ENCODE results near the gene ARRB2. TPM values are rescaled to one million over a fixed set of nuclear protein-coding genes. Genes with fewer than 3 reads are reported as not detected.

The ARRB2 gene
- total RNA-seq, 1 experiment from 2014 or later, result 75.3 TPM

GRCh38 chr17:4766201-4766600 lies 55.8 kb downstream of the ARRB2 start:
- Histone ChIP-seq H3K79me2 (ENCODE audit: insufficient read depth, low read length) (no peaks in the 10 kb centered on the region), H2BK5ac (ENCODE audit: insufficient read length, low read length) (no peak overlapping the region), H4K20me1 (ENCODE audit: control insufficient read depth, insufficient read depth, insufficient read length) (no peaks in the 10 kb centered on the region), H3K9me3 (ENCODE audit: control insufficient read depth, low read depth, low read length) (no peaks in the 10 kb centered on the region), H3K23me2 (ENCODE audit: insufficient read length, low read depth, low read length, poor library complexity, severe bottlenecking) (no peaks in the 10 kb centered on the region), H3K9ac (ENCODE audit: extremely low read depth, insufficient read length, low read length) (no peak overlapping the region), H4K5ac (ENCODE audit: insufficient read length, low read depth, low read length) (no peak overlapping the region), H3T11ph (ENCODE audit: low read length) (no peak overlapping the region), H3K79me1 (ENCODE audit: insufficient read depth, low read depth, low read length, poor library complexity, severe bottlenecking) (no peaks in the 10 kb centered on the region), H3K27me3 (ENCODE audit: insufficient read depth, low read length) (no peaks in the 10 kb centered on the region), H2BK20ac (ENCODE audit: low read depth, low read length, poor library complexity, severe bottlenecking) (no peak overlapping the region), H3K27ac (ENCODE audit: insufficient read length, low read depth, low read length) (no peak overlapping the region), H4K91ac (ENCODE audit: insufficient read length, low read depth, low read length) (no peak overlapping the region), H2BK15ac (ENCODE audit: low read depth, low read length) (no peak overlapping the region), H2AFZ (ENCODE audit: low read length) (no peak overlapping the region), H3K18ac (ENCODE audit: insufficient read length, low read depth, low read length) (no peak overlapping the region), H3K14ac (ENCODE audit: insufficient read depth, low read length) (no peak overlapping the region), H3K4ac (ENCODE audit: low read depth, low read length) (no peak overlapping the region), H3K4me1 (ENCODE audit: insufficient read depth, low read length) (no peaks in the 10 kb centered on the region), H4K8ac (replicated peaks; ENCODE audit: insufficient read length, low read depth, low read length) (no peak overlapping the region), H2BK12ac (ENCODE audit: insufficient read length, low read depth, low read length) (no peak overlapping the region), H2BK120ac (ENCODE audit: low read depth, low read length, poor library complexity, severe bottlenecking) (no peak overlapping the region), H3K23ac (ENCODE audit: insufficient read length, low read depth, low read length) (no peak overlapping the region), H3K56ac (ENCODE audit: insufficient read length, low read depth, low read length) (no peak overlapping the region), H2AK5ac (ENCODE audit: insufficient read length, low read length) (no peak overlapping the region), H3K4me2 (ENCODE audit: insufficient read depth, insufficient read length, low read length) (no peak overlapping the region)
- no peaks in the 10 kb centered on the region for H3K9me3 Mint-ChIP-seq
- H3K4me1 Mint-ChIP-seq, result no peaks in the 10 kb centered on the region
- peaks cover 5% of the 10 kb centered on the region for H3K27me3 Mint-ChIP-seq (ENCODE audit: low read depth)
- no peak overlapping the region for H3K4me3 Mint-ChIP-seq
- WGBS (ENCODE audit: extremely low coverage, insufficient read length, low lambda C conversion rate), result no CpG with 5 or more reads among the region's 3 CpGs
- no peak for DNase-seq
- no peak overlapping the region for H3K27ac Mint-ChIP-seq
- no peaks in the 10 kb centered on the region for H3K36me3 Mint-ChIP-seq (ENCODE audit: insufficient read depth in 1 of 3, low read depth in 3 of 3)
- no peak for TF ChIP-seq CTCF (conservative IDR thresholded peaks at IDR 0.05)
